Panc1 (cell line): ENCODE data around the gene GYPC.

Experiments
- CTCF ChIP-seq: fragments of 450-650 bp; IDR thresholded peaks from 2 replicates; pipeline ENCODE4 v1.5.1; 2017; ENCODE audit warnings: mild to moderate bottlenecking
- POLR2AphosphoS5 ChIP-seq: IDR thresholded peaks from 2 replicates; pipeline ENCODE4 v1.6.1; 2012; ENCODE audit warnings: mild to moderate bottlenecking, low read depth, low read length, moderate library complexity
- TCF7L2 ChIP-seq: IDR thresholded peaks from 2 replicates; pipeline ENCODE4 v1.6.1; 2011; ENCODE audit warnings: mild to moderate bottlenecking, low read depth, low read length, inconsistent platforms

GRCh38 chr2:126717928-126718327, 62.0 kb downstream of the GYPC start:
- TF ChIP-seq TCF7L2 = no peak
- no peak for TF ChIP-seq CTCF
- no peak for TF ChIP-seq POLR2AphosphoS5
